Measurements from ENCODE around the gene NXF1. TPM values are rescaled to one million over a fixed set of nuclear protein-coding genes. Genes with fewer than 3 reads are reported as not detected.

Gene NXF1
- total RNA-seq, result 10 to 100 TPM; 89.5 to 97.6 TPM

- CTCF ChIA-PET, result interaction anchor here (0.6 to 3.2 kb wide), 8 partner anchors 15 to 844 kb away, joined by 3 to 24 read pairs (median 3); partner anchors contain the start of gene TMEM179B
- no peaks in the 10 kb centered on the region for H3K9me3 Mint-ChIP-seq (ENCODE audit: low read depth)
- H3K4me1 Mint-ChIP-seq, result peaks cover 29% of the 10 kb centered on the region
- intact Hi-C loops (cut with DNase I, micrococcal nuclease), result loop anchor here (1.0 to 2.0 kb wide), 16 partner anchors 13 to 231 kb away; partner anchors contain the start of genes TMEM179B (in 2 of the 2), TMEM223 (in 2 of the 2), WDR74 (in 2 of the 2) and HNRNPUL2 (in 1 of the 2)
- H3K27ac Mint-ChIP-seq, result peak within 1 kb of the TSS; percentile 97
- peak; percentile 79 for ATAC-seq
- DNase-seq, result peak; percentile 97
- peaks cover 33% of the 10 kb centered on the region for H3K36me3 Mint-ChIP-seq (ENCODE audit: low read depth)
- POLR2A ChIA-PET, result interaction anchor here (0.5 to 2.2 kb wide), 14 partner anchors 13 to 164 kb away, joined by 3 to 27 read pairs (median 4); partner anchors contain the start of genes SLC3A2, STX5, TMEM179B and ZBTB3
- no peaks in the 10 kb centered on the region for H3K27me3 Mint-ChIP-seq
- peak within 1 kb of the TSS; percentile 99 for H3K4me3 Mint-ChIP-seq
Measured at GRCh38 chr11:62805076-62805892, at the start of gene NXF1. Gene NXF1 (minus strand): TSS chr11:62805440. CDS start chr11:62805356, 84 bp downstream.

GRCh38 chr11:62854013-62854824 is 49.0 kb upstream of the NXF1 start:
- ChIA-PET POLR2A (interaction anchor here (0.7 to 9.3 kb wide), 17 partner anchors 11 to 295 kb away, joined by 3 to 383 read pairs (median 6); partner anchors contain the start of genes C11orf98, CSKMT, HNRNPUL2 and MTA2), CTCF (interaction anchor here (1.0 to 6.0 kb wide), 3 partner anchors 13 to 68 kb away, joined by 6 to 44 read pairs (median 8); partner anchors contain the start of gene TMEM179B)
- intact Hi-C loops (cut with DNase I, micrococcal nuclease), result no loop called here
- H3K9me3 Mint-ChIP-seq (ENCODE audit: low read depth), result no peaks in the 10 kb centered on the region
- H3K36me3 Mint-ChIP-seq (ENCODE audit: low read depth), result peaks cover 68% of the 10 kb centered on the region
- DNase-seq (no peak), ATAC-seq (no peak)
- H3K4me1 Mint-ChIP-seq, result peaks cover 41% of the 10 kb centered on the region
- peak overlapping the region; percentile 97 for H3K27ac Mint-ChIP-seq
- no peaks in the 10 kb centered on the region for H3K27me3 Mint-ChIP-seq
- peak overlapping the region; percentile 99 for H3K4me3 Mint-ChIP-seq

- CTCF ChIA-PET, result interaction anchor here (1.0 to 6.0 kb wide), 3 partner anchors 12 to 67 kb away, joined by 6 to 44 read pairs (median 7); partner anchors contain the start of gene TMEM179B
- POLR2A ChIA-PET, result interaction anchor here (0.7 to 9.3 kb wide), 11 partner anchors 8 to 126 kb away, joined by 3 to 383 read pairs (median 3); partner anchors contain the start of genes HNRNPUL2, SLC3A2, STX5 and TAF6L
- DNase-seq, result peak; percentile 42
- Mint-ChIP-seq H3K27ac (peak overlapping the region; percentile 97), H3K4me3 (peak overlapping the region; percentile 99), H3K9me3 (ENCODE audit: low read depth) (no peaks in the 10 kb centered on the region), H3K36me3 (ENCODE audit: low read depth) (peaks cover 66% of the 10 kb centered on the region), H3K27me3 (no peaks in the 10 kb centered on the region), H3K4me1 (peaks cover 38% of the 10 kb centered on the region)
- intact Hi-C loops (cut with DNase I, micrococcal nuclease), result no loop called here
- ATAC-seq, result peak; percentile 21
Measured at GRCh38 chr11:62853279-62853965, 48.2 kb upstream of the NXF1 start.

DNA sequence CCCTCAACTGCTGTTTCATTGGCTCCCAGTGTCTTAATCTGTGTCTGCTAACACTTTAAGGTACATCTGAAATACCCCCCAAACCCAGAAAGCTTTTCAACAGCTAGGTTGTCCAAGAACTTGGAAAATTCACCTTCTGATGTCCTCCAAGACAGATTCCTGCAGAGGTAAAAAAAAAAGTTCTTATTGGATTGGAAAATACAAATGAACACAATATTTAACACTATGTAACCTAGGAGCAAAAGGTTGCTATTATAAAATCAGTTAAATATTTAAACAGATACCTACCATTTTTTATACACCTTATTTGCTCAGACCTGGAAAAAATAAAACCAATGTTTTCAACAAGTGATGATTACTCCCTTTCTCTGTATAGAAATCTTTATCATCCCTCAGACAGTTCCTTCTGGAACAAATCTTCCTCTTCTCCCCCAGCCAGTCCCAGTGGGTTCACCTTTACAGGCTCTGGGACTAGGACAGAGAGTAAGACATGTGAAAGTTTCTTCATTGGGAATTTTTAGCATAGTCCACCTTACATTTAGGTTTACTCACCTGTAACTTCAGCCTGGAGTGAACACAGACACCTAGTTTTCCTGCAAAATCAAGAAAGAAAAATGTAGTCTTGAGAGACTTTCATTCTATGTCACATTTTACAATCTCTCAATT is 47.4 kb upstream of the NXF1 start:
- ChIA-PET CTCF (interaction anchor here (0.7 to 6.0 kb wide), 3 partner anchors 11 to 92 kb away, joined by 4 to 44 read pairs (median 7); partner anchors contain the start of genes POLR2G and TMEM179B), POLR2A (interaction anchor here (0.7 to 9.3 kb wide), 6 partner anchors 9 to 125 kb away, joined by 3 to 383 read pairs (median 4); partner anchors contain the start of genes STX5, TEX54, TTC9C and WDR74)
- H3K9me3 Mint-ChIP-seq (ENCODE audit: low read depth), result no peaks in the 10 kb centered on the region
- ATAC-seq (no peak), DNase-seq (no peak)
- intact Hi-C loops (cut with DNase I, micrococcal nuclease), result no loop called here
- peaks cover 31% of the 10 kb centered on the region for H3K4me1 Mint-ChIP-seq
- peak overlapping the region; percentile 99 for H3K4me3 Mint-ChIP-seq
- no peaks in the 10 kb centered on the region for H3K27me3 Mint-ChIP-seq
- peak overlapping the region; percentile 97 for H3K27ac Mint-ChIP-seq
- peaks cover 58% of the 10 kb centered on the region for H3K36me3 Mint-ChIP-seq (ENCODE audit: low read depth)

DNA sequence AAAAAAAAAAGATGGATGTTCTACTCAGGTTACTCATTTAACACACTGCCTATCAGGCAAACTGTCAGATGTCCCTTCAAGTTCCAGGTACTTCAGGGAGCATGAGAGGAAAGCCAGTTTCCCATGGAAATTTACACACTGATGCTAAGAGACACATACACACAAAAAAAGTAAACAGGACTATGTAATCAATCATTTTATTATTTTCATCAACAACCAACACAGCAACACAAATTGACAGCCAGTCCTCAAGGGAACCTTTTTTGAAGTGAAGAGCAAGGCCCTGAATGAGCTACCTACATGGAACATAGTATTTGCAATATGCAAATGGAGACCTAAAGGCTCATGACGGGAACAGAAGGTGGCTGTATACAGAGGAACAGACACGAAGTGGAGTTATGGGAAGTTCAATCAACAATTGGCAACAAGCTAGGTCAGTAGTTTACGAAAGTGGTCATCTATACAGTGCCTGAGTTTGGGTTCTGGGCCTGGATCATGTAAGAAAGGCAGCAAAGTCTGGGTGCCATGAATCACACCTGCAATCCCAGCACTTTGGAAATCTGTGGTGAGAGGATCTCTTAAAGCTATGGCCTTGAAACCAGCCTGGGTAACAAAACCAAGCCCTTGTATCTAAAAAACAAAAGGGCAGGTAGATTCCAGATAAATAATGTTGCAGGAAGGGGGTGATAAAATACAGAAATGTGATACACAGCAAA is 46.7 kb upstream of the NXF1 start:
- DNase-seq (no peak), ATAC-seq (no peak)
- intact Hi-C loops (cut with DNase I, micrococcal nuclease), result no loop called here
- Mint-ChIP-seq H3K36me3 (ENCODE audit: low read depth) (peaks cover 57% of the 10 kb centered on the region), H3K4me3 (peak overlapping the region; percentile 99), H3K27me3 (no peaks in the 10 kb centered on the region), H3K27ac (peak overlapping the region; percentile 89), H3K9me3 (ENCODE audit: low read depth) (no peaks in the 10 kb centered on the region), H3K4me1 (peaks cover 29% of the 10 kb centered on the region)
- ChIA-PET CTCF (interaction anchor here (0.7 to 1.7 kb wide), 5 partner anchors 9 to 1392 kb away, joined by 3 to 7 read pairs (median 3); partner anchors contain the start of gene POLR2G), POLR2A (interaction anchor here (0.6 to 9.3 kb wide), 11 partner anchors 9 to 884 kb away, joined by 3 to 383 read pairs (median 4); partner anchors contain the start of genes SLC3A2, TTC9C, WDR74 and ZBTB3)

DNA sequence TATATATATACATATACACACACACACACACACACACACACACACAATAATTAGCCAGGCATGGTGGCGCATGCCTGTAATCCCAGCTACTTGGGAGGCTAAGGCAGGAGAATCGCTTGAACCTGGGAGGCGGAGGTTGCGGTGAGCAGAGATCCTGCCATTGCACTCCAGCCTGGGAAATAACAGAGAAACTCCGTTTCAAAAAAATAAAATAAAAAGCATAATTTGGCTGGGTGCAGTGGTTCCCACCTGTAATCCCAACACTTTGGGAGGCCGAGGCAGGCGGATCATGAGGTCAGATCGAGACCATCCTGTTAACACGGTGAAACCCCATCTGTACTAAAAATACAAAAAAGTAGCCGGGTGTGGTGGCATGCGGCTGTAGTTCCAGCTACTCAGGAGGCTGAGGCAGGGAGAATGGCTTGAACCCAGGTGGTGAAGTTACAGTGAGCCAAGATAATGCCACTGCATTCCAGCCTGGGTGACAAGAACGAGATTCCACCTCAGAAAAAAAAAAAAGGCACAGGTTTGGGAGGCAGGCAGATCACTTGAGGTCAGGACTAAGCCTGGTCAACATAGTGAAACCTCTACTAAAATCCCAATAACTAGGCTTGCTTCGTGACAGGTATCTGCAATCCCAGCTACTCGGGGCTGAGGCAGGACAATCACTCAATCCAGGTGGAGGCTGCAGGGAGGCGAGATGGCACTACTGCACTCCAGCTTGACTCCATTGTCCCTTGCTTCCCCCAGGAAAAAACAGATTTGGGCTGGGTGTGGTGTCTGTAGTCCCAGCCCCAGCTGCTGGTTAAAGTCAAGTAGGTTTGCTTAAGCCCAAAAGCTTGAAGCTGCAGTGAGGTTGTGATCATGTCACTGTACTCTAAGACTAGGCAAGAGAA is 45.9 kb upstream of the NXF1 start:
- peaks cover 29% of the 10 kb centered on the region for H3K4me1 Mint-ChIP-seq
- no peaks in the 10 kb centered on the region for H3K27me3 Mint-ChIP-seq
- peak overlapping the region; percentile 89 for H3K27ac Mint-ChIP-seq
- intact Hi-C loops (cut with DNase I, micrococcal nuclease), result no loop called here
- DNase-seq, result no peak
- ChIA-PET CTCF (interaction anchor here (0.7 to 1.7 kb wide), 5 partner anchors 8 to 1393 kb away, joined by 3 to 7 read pairs (median 3); no protein-coding TSS in a partner anchor), POLR2A (interaction anchor here (0.6 to 9.3 kb wide), 14 partner anchors 8 to 883 kb away, joined by 3 to 383 read pairs (median 4); partner anchors contain the start of genes SLC3A2, WDR74 and ZBTB3)
- H3K36me3 Mint-ChIP-seq (ENCODE audit: low read depth), result peaks cover 53% of the 10 kb centered on the region
- H3K4me3 Mint-ChIP-seq, result peak overlapping the region; percentile 99
- no peaks in the 10 kb centered on the region for H3K9me3 Mint-ChIP-seq (ENCODE audit: low read depth)
- ATAC-seq, result no peak

GRCh38 chr11:62847767-62848314 is 42.6 kb upstream of the NXF1 start:
- Mint-ChIP-seq H3K36me3 (ENCODE audit: low read depth) (peaks cover 19% of the 10 kb centered on the region), H3K4me3 (no peak overlapping the region), H3K27ac (no peak overlapping the region), H3K4me1 (peaks cover 23% of the 10 kb centered on the region), H3K9me3 (ENCODE audit: low read depth) (no peaks in the 10 kb centered on the region), H3K27me3 (no peaks in the 10 kb centered on the region)
- ATAC-seq (no peak), DNase-seq (no peak)
- ChIA-PET CTCF (interaction anchor here (0.6 to 0.8 kb wide), 2 partner anchors 9 to 118 kb away, joined by 3 read pairs; no protein-coding TSS in a partner anchor), POLR2A (interaction anchor here (0.5 kb wide), 1 partner anchor 38 kb away, joined by 4 read pairs; no protein-coding TSS in a partner anchor)
- intact Hi-C loops (cut with DNase I, micrococcal nuclease), result no loop called here

DNA sequence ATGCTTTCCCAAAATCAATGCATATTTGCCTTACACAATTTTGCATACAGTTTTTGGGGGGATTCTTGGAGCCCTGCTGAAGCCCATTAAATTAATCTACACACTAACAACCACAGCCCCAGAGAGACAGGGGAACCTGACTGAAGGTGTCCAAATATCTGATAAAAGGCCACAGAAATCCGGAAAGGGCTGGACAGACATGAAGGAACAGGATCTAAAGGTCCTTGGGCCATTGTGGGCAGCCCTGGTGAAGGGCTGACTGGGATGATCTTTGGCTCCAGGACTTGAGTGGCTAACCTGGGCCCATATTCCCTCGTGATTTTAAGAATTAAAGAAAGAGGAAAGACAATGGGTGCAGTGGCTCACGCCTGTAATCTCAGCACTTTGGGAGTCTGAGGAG is 40.9 kb upstream of the NXF1 start:
- no peaks in the 10 kb centered on the region for H3K9me3 Mint-ChIP-seq (ENCODE audit: low read depth)
- peaks cover 3% of the 10 kb centered on the region for H3K36me3 Mint-ChIP-seq (ENCODE audit: low read depth)
- no peaks in the 10 kb centered on the region for H3K27me3 Mint-ChIP-seq
- ChIA-PET POLR2A (interaction anchor here (0.6 kb wide), 1 partner anchor 44 kb away, joined by 3 read pairs; no protein-coding TSS in a partner anchor), CTCF (interaction anchor here (0.7 kb wide), 1 partner anchor 30 kb away, joined by 4 read pairs; no protein-coding TSS in a partner anchor)
- intact Hi-C loops (cut with DNase I, micrococcal nuclease), result no loop called here
- peaks cover 7% of the 10 kb centered on the region for H3K4me1 Mint-ChIP-seq
- no peak overlapping the region for H3K27ac Mint-ChIP-seq
- ATAC-seq (no peak), DNase-seq (no peak)
- H3K4me3 Mint-ChIP-seq, result no peak overlapping the region

Data from activated CD4-positive, alpha-beta T cell treated with anti-CD3 and anti-CD28 coated beads for 36 hours (primary cell).